ENCODE measurements around the gene IGFL3.
"Not testable (repeated sequence)": the region's sequence is repeated elsewhere in the genome, so short reads cannot be mapped to it uniquely, and the experiment has no call there.

IGFL3 gene

DNA sequence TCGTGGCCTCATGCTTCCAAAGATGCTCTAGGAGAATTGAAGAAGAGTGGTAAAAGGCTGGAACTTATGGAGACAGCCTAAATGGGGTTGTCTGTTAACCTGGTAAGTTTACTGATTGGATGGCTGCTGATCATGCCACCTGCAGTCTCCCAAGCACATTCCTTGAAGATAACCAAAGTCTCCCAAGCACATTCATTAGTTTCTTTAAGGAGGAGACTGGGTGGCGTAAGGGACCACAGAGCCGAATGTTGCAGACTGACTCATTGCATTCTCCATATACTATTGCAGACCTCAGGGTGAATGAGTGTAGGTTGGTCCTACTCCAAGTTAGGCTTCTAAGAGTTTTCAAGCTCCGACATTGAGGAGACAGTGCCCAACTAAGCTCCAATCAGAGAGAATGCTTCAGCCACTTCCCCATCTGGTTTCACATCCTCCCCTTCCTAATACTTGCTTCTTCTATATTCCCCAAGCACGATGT lies at the start of gene IGFL3:
Gene IGFL3, minus strand, starts transcription at position 51 of the 478 bp plus-strand sequence. Its CDS starts 39 bp downstream, at position 12.
- no peak for DNase-seq (ENCODE audit: low read depth)

DNA sequence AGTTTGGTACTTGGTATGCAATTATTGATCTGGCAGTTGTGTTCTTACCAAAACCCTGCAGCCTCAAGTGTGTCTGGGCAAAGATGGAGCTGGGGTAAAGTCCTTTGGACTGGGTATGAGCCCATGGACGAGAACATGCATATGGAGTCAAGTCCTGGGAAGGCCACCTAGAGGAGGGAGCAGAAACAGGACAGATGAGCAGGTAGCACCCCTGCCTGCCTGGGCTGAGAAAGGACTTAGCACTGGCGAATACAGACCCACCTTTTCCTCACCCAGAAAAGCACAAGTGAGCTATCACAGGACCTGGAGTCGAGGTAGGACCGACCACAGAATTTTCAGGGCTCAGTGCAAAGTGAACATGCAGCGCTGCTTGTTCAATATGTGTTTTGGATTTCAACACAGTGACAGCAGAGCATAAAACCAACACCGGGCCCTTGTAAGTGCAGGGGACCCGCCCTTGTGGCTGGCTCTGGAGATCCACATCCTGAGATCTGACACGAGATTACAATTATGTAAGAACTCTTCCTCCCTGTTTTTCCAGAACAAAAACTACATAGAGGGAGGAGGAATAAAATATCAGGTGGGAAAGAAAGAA lies 49.5 kb upstream of the IGFL3 start:
- no peak for DNase-seq (ENCODE audit: low read depth)

DNA sequence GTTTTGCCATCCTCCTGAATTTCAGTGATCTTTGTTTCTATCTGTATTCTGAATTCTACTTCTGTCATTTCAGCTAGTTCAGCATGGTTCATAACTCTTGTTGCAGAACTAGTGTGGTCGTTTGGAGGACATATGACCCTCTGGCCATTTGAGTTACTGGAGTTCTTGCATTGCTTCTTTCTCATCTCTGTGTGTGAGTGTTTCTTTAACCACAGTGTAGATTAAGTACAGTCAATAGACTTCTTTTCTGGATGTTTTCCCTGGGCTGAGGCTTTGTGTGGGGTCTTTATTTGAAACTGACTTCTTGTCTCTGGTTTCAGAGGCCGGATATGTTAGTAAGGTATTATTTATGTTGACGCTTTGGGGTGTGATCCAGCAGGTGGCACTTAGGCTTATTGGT lies 38.2 kb upstream of the IGFL3 start:
- DNase-seq (ENCODE audit: low read depth): no peak

DNA sequence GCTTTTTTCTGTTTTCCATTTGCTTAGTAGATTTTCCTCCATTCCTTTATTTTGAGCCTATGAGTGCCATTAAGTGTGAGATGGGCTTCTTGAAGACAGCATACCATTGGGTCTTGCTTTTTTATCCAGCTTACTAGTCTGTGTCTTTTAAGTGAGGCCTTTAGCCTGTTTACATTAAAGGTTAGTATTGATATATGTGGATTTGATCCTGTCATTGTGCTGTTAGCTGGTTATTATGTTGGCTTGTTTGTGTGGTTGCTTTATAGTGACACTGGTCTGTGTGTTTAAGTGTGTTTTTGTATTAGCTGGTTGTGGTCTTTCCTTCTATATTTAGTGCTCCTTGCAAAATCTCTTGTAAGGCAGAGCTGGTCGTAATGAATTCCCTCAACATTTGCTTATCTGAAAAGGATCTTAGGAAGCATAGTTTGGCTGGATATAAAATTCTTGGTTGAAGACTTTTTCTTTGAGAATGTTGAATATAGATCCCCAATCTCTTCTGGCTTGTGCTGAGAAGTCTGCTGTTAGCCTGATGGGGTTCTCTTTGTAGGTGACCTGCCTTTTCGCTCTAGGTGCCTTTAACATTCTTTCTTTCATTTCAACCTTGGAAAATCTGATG lies 37.3 kb upstream of the IGFL3 start:
- DNase-seq (ENCODE audit: low read depth): not testable (repeated sequence)

DNA sequence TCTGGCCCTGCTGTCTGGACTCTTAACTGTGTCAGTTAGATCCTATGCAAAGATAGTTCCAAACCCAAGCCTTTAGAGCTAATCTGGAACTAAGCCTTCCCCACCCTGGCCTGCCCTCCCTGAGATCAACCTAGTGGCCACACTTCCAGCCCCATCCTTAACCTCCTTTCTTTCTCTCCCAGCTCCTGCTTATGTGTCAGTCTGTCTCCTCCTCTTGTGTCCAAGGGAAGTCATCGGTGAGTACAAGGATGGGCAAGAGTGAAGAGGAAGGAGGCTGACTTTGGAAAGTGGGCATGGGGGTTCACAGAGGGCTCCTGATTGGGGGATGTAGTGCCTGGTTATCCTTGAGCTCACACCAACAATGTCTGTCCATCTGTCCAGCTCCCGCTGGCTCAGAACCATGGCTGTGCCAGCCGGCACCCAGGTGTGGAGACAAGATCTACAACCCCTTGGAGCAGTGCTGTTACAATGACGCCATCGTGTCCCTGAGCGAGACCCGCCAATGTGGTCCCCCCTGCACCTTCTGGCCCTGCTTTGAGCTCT lies 35.8 kb upstream of the IGFL3 start:
- no peak for DNase-seq (ENCODE audit: low read depth)

DNA sequence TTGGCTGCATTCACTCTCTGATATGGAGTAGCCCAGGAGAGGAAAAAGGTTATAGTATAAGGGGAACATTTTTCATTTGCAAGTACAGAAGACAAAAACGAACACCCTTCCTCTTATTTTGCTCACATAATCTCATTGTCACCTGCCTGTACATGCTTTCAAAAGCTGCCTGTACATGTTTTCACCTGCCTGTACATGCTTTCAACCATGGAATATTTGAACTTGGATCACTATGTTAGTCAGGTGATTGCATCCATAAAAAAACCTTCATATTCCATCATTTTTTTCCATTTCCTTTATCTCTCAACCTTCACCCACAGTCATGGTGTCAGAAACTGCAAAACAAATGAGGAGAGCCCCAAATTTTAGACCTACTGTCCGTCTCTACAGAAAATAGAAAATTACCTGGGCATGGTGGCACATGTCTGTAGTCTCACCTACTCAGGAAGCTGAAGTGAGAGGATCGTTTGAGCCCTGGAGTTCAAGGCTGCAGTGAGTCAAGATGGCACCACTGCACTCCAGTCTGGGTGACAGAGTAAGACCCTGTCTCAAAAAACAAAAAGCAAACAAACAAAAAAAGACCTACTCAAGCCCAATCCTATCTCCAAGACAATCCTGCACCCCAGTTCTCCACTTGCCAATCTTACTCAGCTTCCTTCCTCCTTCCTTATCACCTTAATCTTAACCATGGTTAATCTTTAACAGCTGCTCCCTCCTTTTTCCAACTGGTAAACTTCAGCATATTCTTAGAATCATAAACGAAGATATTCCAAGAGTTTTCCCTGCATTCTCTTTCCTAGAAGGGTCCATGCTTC lies 35.1 kb upstream of the IGFL3 start:
- no peak for DNase-seq (ENCODE audit: low read depth)

DNA sequence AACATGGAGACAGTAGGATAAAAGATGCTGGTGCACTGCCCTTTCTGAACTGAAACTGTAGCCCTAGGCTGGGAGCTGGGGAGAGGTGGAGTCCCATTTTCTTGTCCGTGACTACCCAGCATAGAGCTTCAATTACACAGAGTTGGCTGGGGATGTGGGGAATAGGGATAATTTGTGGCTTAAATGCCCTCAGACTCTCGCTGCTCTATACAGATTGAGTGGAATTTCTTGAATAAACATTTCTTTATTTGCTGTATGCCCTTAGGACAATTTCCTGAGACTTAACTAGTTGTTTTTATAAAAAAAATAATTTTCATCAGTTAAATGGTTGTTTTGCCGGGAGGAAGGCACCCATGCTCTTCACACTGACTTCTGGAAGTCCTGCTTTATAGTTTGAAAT lies 30.7 kb upstream of the IGFL3 start:
- no peak for DNase-seq (ENCODE audit: low read depth)

DNA sequence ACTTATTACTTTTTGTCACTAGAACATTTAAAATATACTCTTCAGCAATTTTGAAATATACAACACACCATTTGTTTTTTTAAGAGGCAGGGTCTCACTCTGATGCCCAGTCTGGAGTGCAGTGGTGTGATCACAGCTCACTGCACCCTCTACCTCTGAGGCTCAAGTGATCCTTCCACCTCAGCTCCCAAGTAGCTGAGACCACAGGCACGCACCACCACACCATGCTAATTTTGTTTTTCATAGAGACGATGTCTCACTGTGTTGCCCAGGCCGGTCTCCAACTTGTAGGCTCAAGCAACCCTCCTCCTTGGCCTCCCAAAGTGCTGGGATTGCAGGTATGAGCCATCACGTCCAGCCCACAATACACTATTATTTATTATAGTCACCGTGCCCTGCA lies 26.1 kb upstream of the IGFL3 start:
- no peak for DNase-seq (ENCODE audit: low read depth)

DNA sequence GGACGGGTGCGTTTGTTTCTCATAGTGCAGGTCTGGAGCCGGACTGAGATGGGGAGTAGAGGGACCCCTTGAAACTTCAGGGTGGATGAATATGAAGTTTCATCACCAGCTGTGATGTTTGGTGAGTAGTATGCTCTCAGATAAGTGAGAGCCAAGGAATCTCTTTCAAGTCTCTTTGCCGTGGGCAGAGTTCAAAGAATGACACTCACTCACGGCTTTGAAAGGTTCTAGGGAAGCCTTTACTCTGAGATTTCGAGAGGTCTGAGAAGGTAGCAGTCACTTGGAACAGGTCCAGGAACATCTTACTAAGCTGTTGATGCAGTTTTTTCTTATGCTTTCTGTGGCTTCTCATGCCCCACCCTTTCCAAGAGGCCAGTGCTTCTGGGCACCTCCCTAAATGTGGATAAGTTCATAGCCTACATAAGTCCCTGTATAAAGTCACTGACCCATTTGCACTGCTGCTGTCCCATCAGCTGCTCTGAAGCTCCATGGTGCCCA lies 23.4 kb upstream of the IGFL3 start, which contains the start of gene IGFL2:
Gene IGFL2, plus strand, starts transcription at position 448 of the 498 bp plus-strand sequence. Its CDS starts 41 bp downstream, at position 489.
- DNase-seq (ENCODE audit: low read depth): no peak

DNA sequence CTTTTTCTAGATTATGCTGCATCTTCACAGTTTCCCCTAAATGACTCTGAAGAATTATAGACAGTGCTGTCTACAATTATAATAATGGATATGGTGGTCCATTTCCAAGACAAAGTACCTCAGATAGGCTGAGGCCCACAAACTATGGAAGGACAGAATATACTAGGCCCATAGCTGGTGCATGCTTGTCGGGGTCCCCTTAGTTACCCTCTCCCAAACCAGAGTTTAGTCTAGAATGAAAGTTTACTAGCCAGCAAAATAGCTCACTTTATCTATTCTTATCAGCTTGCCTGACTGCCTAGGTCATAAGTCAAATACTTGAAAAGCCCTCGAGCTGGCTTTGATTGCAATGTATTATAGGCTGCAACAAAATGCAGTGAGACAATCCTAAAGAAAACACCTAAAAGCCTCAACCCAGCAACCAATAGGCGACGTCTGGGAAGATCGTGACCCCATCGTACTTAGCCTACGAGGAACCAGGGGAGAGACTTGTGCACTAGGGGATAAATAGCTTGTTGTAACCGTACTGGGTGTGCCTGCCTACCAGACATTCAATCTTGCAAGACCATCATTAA lies 22.8 kb upstream of the IGFL3 start:
- no peak for DNase-seq (ENCODE audit: low read depth)

DNA sequence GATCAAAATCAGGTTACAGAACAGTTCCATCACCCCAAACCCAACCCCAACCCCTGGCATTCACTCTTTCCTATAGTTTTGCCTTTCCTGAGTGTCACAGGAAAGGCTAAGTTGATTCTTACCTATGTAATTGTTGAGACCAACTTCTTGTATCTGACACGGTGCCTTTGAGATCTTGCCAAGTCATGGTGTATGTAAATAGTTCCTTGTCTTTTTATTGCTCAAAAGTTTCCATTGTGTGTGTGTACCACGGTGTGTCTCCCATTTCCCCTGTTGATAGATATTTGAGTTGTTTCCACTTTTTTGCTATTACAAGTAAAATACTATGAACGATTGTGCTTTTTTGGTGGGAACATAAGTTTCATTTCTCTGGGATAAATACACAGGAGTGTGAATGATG lies 20.3 kb upstream of the IGFL3 start:
- no peak for DNase-seq (ENCODE audit: low read depth)

DNA sequence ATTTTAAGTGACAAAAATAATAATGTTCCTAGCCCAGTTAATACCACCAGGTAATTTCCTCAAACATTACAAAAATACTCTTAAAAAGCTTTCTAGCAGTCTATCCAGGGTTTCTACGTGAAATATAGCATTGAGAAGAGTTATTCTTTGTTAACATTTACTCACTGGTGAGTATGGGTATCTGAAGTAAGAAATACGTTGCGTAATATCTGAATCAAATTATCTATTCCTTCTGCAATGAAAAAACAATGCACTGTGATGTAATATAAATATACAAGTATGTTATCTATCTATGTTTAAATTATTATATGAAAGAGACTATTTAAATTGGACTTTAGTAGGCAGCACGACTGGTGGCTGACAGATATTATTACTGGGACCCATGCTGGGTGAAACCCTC lies 17.8 kb upstream of the IGFL3 start:
- no peak for DNase-seq (ENCODE audit: low read depth)

DNA sequence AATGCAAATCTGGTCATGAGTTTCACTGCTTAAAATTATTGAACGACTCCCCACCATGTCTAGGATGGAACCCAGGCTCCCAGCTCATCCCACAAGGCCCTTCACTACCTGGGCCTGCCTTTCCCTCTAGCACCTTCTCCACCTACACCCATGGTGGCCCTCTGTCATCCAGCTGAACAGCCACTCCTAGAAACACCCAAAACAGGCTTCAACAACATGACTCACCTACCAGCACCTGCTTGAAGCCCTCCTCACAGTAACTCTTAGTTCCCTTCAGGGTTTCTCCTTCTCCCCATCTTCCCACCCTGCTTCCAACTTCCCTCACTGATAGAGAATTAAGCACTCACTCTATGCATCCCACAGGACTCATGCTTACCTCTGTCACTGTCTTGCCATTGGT lies 16.9 kb upstream of the IGFL3 start:
- no peak for DNase-seq (ENCODE audit: low read depth)

DNA sequence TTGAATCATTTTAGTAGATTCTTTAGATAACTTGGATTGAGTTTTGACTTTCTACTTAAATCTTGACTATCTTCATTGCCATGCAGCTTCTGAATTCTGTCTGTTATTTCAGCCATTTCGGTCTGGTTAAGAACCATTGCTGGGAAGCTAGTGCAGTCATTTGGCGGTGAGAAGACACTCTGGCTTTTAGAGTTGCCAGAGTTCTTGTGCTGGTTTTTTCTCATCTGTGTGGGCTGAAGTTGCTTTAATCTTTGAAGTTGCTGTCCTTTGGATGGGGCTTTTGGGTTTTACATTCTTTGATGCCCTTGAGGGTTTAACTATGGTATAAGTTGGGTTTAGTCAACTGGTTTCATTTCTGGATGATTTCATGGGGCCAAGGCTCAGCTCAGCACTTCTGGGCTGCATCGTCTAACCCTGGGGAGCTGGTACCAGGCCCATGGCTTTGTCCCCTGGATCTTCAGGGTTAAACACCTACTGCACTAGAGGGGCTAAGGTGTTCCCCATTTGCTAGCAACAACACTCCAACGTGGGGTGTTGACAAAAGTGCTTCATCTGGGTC lies 13.5 kb upstream of the IGFL3 start:
- no peak for DNase-seq (ENCODE audit: low read depth)

DNA sequence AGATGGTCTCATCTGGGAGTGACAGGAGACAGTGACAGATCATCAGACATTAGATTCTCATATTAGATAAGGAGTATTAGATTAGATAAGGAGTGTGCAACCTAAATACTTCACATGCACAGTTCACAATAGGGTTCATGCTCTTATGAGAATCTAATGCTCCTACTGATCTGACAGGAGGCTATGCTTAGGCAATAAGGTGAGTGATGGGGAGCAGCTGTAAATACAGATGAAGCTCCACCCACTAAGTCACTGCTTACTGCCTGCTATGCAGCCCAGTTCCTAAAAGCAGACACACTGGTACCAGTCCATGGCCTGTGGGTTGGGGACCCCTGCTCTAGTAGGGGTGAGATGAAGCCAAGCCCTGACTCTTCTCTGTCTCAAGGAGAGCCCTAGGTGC lies 10.0 kb upstream of the IGFL3 start:
- no peak for DNase-seq (ENCODE audit: low read depth)

DNA sequence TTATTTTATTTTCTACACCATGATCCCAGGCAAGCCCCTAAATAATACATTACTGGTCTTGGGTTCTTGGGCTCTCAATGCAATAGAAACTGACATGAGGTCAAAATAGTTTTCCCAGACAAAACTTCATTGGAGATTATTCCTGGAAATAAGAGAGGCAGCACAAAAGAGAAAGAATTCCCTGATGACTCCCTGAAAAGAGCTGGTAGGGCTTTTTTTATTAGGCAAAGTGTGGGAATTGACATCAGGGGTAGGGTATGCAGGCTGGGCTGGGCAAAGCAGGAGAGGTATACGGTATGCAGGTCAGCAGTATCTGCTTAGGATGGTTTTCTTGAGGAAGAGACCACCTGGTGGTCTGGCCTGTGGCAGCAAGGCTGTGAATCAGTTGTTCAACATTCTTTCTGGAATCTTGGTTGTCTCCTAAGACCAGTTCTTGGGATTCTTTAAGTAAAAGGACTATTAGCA lies 9.3 kb upstream of the IGFL3 start:
- DNase-seq (ENCODE audit: low read depth): no peak

DNA sequence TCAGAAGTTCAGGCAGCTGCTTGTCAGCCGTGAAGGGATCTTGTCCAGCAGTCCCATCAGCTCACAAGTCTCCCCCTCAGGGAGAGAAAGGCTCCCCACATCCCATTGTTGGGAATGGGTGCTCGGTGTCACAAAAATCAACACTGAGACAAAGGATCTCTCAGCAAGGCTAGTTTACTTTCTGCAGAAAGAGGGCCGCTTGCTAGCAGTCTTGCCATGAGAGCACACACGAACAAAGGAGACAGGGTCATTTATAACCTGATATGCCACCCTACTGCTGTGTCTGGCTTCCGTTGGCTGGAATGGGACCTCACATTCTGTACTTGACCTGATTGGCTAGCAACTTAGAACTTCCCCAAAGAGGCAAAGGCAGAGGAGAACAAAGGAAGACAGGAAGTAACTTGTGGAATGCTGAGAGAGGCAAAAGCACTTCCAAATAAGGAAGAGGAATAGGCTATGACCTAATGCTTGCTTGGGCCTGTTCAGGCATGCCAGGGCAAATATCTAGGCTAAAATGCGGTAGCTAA lies 8.7 kb upstream of the IGFL3 start:
- peak; percentile 98 for DNase-seq (ENCODE audit: low read depth)

DNA sequence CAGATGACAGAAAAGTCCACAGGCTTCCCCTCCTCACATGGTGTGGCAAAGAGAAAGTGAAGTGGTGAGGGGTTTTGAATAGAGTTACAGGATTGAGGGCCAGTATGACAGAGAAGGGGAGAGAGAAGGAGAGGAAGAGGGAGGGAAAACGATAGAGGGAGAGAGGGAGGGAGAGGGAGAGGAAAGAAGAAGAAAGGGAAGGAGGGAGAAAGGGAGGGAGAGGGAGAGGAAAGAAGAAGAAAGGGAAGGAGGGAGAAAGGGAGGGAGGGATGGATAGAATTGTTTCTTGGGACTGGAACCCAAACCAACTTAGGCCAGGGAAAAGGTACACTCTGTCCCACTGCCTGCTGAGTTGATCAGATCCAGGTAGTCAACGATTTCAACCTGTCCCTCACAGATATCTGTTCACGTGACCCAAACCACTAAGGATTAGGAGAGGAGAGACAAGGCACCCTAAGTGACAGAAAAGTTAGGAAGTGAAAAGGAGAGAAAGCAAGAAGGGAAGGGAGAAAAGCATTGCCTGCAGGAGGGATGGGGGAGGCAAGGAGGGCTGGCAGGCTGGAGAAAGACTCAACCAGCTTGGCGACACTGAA lies 8.1 kb upstream of the IGFL3 start:
- DNase-seq (ENCODE audit: low read depth): no peak

DNA sequence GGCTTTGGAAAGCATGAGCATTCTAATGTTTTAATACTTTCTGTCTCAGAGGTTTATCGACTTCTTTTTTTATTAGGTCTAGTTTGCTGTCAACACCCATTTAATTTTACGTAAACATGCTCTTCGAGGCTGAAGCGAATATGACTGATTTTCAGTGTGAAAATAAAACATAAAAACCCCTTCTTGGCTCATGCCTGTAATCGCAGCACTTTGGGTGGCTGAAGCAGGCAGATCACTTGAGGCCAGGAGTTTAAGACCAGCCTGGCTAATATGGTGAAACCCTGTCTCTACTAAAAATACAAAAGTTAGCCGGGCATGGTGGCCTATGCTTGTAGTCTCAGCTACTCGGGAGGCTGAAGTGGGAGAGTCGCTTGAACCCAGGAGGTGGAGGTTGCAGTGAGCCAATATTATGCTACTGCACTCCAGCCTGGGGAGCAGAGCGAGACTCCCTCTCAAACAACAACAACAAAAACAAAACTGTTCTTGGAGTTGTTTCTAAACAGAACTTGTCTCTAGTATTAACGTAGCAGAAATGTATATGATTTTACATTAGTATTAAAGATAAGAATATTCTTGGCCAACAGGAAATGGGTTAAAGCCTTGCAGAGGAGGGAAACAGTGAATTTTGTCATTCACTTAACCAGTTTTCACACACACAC lies 7.1 kb upstream of the IGFL3 start:
- no peak for DNase-seq (ENCODE audit: low read depth)

DNA sequence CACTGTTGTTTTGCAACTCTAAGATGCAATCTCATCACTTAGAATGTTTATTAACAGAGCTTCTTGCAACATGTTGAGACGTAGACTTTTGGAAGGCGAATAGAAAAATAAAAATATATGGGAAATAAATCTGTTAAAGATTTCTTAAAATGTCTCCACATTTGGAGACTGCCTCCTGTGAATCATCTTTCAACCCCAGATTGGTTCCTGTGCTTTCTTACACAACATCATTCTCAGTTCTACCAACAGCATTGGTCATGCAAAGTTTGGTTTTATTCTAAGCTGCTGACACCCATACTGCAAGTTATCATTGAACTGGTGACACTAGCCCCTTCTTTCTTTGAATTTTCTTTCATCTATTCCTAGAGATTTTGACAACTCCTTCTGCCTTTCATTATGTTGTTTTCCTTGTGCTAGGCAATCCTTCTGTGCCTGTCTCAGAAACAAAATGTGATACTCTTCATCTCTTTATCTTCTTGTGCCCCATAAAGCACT lies 1.6 kb upstream of the IGFL3 start:
- DNase-seq (ENCODE audit: low read depth): no peak
